Activated CD4-positive, alpha-beta T cell treated with anti-CD3 and anti-CD28 coated beads, Interleukin-10, Interleukin-2, amounts not matched to agents 100 ng/mL and 50 ng/mL, durations not matched to agents 16 hours and 8 hours (primary cell): Measurements from ENCODE around the gene RBM12.
"Not testable (repeated sequence)": the region's sequence is repeated elsewhere in the genome, so short reads cannot be mapped to it uniquely, and the experiment has no call there.

Source experiments
- DNase-seq: peaks from one replicate; pipeline ENCODE4 v3.0.0-alpha.2; 2020

RBM12 gene

GRCh38 chr20:35698298-35699126 is 33.8 kb upstream of the RBM12 start:
- no peak for DNase-seq

GRCh38 chr20:35697696-35698297 is 33.1 kb upstream of the RBM12 start:
- DNase-seq = no peak

GRCh38 chr20:35695978-35696377 is 31.3 kb upstream of the RBM12 start:
- DNase-seq = no peak

- no peak for DNase-seq
These were observed 30.6 kb upstream of the RBM12 start for GRCh38 chr20:35695245-35695749.

GRCh38 chr20:35690265-35690664 is 25.6 kb upstream of the RBM12 start:
- DNase-seq = no peak

GRCh38 chr20:35686872-35687271 is 22.2 kb upstream of the RBM12 start:
- DNase-seq = not testable (repeated sequence)

GRCh38 chr20:35685368-35685767 is 20.7 kb upstream of the RBM12 start:
- DNase-seq = not testable (repeated sequence)

GRCh38 chr20:35681960-35682359 is 17.3 kb upstream of the RBM12 start:
- DNase-seq = no peak

GRCh38 chr20:35680452-35681183 is 15.9 kb upstream of the RBM12 start:
- no peak for DNase-seq

GRCh38 chr20:35674921-35675320 is 10.2 kb upstream of the RBM12 start:
- DNase-seq = no peak

GRCh38 chr20:35673884-35674283 is 9.2 kb upstream of the RBM12 start:
- no peak for DNase-seq

- DNase-seq = no peak
These were observed 5.0 kb upstream of the RBM12 start for GRCh38 chr20:35669681-35670080.

GRCh38 chr20:35669221-35669620 is 4.5 kb upstream of the RBM12 start:
- DNase-seq = no peak

- no peak for DNase-seq
These were observed 1.2 kb upstream of the RBM12 start for GRCh38 chr20:35665949-35666288.

- DNase-seq = peak; percentile 68
These were observed 909 bp downstream of the RBM12 start for GRCh38 chr20:35663516-35664465.

GRCh38 chr20:35662551-35662950 is 2.1 kb downstream of the RBM12 start:
- DNase-seq = peak; percentile 59

- no peak for DNase-seq
These were observed 2.8 kb downstream of the RBM12 start for GRCh38 chr20:35661908-35662307.

GRCh38 chr20:35661053-35661452 is 3.6 kb downstream of the RBM12 start:
- peak; percentile 53 for DNase-seq

GRCh38 chr20:35660122-35660937 is 4.4 kb downstream of the RBM12 start:
- DNase-seq = peak; percentile 44

GRCh38 chr20:35657271-35657670 is 7.4 kb downstream of the RBM12 start:
- no peak for DNase-seq

GRCh38 chr20:35654415-35654814 is 10.3 kb downstream of the RBM12 start:
- no peak for DNase-seq

- DNase-seq = no peak
These were observed 10.8 kb downstream of the RBM12 start for GRCh38 chr20:35653893-35654292.
